ENCODE measurements around the gene DNAH9.

Gene DNAH9

DNA sequence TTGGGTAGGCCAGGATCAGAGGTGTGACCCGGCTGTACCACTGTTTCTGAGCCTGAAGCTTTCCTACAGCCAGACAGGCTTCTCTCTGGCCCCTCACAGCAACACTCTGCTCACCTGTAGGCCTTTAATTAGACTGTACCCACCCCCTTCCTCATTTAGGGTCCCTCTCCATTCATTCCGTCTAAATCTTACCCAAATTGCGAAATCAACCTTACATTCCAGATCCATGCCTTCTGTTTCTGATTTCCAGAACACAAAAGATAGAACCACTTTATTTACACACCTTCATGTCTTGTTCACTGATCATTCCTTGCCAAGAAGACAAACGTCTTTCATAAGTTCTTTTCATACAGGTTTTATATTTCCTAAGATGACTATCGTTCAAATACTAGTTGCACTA lies 238.2 kb downstream of the DNAH9 start:
- Histone ChIP-seq H3K9ac (no peak overlapping the region), H3K79me2 (ENCODE audit: insufficient read depth, low read depth) (no peaks in the 10 kb centered on the region), H3K27ac (no peak overlapping the region), H3K4me3 (IDR thresholded peaks at IDR 0.05; ENCODE audit: insufficient read depth, low read depth, low read length) (no peak overlapping the region), H3K4me1 (ENCODE audit: low read depth, poor library complexity, severe bottlenecking) (no peaks in the 10 kb centered on the region), H3K4me2 (no peak overlapping the region), H4K20me1 (ENCODE audit: insufficient read depth) (no peaks in the 10 kb centered on the region), H2AFZ (ENCODE audit: low read depth) (no peak overlapping the region), H3K36me3 (ENCODE audit: insufficient read depth) (no peaks in the 10 kb centered on the region), H3K27me3 (ENCODE audit: insufficient read depth, low read depth) (no peaks in the 10 kb centered on the region)
- TF ChIP-seq, protein P1, sequence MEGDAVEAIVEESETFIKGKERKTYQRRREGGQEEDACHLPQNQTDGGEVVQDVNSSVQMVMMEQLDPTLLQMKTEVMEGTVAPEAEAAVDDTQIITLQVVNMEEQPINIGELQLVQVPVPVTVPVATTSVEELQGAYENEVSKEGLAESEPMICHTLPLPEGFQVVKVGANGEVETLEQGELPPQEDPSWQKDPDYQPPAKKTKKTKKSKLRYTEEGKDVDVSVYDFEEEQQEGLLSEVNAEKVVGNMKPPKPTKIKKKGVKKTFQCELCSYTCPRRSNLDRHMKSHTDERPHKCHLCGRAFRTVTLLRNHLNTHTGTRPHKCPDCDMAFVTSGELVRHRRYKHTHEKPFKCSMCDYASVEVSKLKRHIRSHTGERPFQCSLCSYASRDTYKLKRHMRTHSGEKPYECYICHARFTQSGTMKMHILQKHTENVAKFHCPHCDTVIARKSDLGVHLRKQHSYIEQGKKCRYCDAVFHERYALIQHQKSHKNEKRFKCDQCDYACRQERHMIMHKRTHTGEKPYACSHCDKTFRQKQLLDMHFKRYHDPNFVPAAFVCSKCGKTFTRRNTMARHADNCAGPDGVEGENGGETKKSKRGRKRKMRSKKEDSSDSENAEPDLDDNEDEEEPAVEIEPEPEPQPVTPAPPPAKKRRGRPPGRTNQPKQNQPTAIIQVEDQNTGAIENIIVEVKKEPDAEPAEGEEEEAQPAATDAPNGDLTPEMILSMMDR (conservative IDR thresholded peaks at IDR 0.05; ENCODE audit: low read depth, low read length): no peak

DNA sequence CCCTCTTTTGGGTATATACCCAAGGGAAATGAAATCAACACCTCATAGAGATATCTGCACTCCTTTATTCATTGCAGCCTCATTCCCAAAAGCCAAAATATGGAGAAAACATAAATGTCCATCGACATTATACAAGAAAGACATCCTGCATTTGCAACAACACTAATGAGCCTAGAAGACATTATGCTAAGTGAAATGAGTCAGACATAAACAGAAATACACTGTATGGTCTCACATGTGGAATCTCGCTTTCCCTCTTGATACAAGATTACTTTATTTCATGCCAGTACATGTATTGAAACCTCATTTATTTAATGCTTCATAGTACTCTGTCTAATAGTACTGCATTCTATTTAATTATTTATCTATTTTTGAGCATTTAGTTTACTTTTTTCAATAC lies 241.8 kb downstream of the DNAH9 start:
- no peak overlapping the region for H3K4me3 ChIP-seq (IDR thresholded peaks at IDR 0.05; ENCODE audit: insufficient read depth, low read depth, low read length)
- no peak overlapping the region for H3K4me2 ChIP-seq
- H4K20me1 ChIP-seq (ENCODE audit: insufficient read depth): no peaks in the 10 kb centered on the region
- no peaks in the 10 kb centered on the region for H3K36me3 ChIP-seq (ENCODE audit: insufficient read depth)
- H3K4me1 ChIP-seq (ENCODE audit: low read depth, poor library complexity, severe bottlenecking): no peaks in the 10 kb centered on the region
- no peak overlapping the region for H2AFZ ChIP-seq (ENCODE audit: low read depth)
- H3K9ac ChIP-seq: no peak overlapping the region
- TF ChIP-seq, protein P1 (conservative IDR thresholded peaks at IDR 0.05; ENCODE audit: low read depth, low read length): no peak
- H3K27me3 ChIP-seq (ENCODE audit: insufficient read depth, low read depth): no peaks in the 10 kb centered on the region
- no peak overlapping the region for H3K27ac ChIP-seq
- H3K79me2 ChIP-seq (ENCODE audit: insufficient read depth, low read depth): no peaks in the 10 kb centered on the region

DNA sequence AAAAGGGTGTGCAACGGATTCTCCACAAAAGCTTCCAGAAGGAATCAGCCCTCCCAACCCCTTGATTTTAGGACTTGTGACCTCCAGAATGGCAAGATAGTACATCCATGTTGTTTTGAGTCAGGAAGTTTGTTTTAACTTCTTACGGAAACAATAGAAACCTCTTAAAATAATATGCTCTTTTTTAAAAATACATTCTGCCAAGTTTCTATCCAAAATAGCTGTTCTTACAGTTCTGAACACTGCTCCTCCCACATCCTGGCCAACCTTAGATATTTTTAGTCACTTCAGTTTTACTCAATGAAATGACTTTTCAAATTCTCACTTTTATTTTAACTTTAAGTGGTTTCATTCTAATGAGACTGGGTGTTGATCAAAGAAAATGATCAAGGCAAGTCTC lies 242.6 kb downstream of the DNAH9 start:
- Histone ChIP-seq H3K4me1 (ENCODE audit: low read depth, poor library complexity, severe bottlenecking) (no peaks in the 10 kb centered on the region), H3K36me3 (ENCODE audit: insufficient read depth) (no peaks in the 10 kb centered on the region), H3K9ac (no peak overlapping the region), H3K79me2 (ENCODE audit: insufficient read depth, low read depth) (no peaks in the 10 kb centered on the region), H3K4me3 (IDR thresholded peaks at IDR 0.05; ENCODE audit: insufficient read depth, low read depth, low read length) (no peak overlapping the region), H4K20me1 (ENCODE audit: insufficient read depth) (no peaks in the 10 kb centered on the region), H3K27me3 (ENCODE audit: insufficient read depth, low read depth) (no peaks in the 10 kb centered on the region), H3K27ac (no peak overlapping the region), H3K4me2 (no peak overlapping the region), H2AFZ (ENCODE audit: low read depth) (no peak overlapping the region)
- TF ChIP-seq, protein P1 (conservative IDR thresholded peaks at IDR 0.05; ENCODE audit: low read depth, low read length): no peak

GRCh38 chr17:11848330-11848729 lies 250.1 kb downstream of the DNAH9 start:
- Histone ChIP-seq H3K27ac (no peak overlapping the region), H2AFZ (ENCODE audit: low read depth) (no peak overlapping the region)

More at GRCh38 chr17:11848330-11848729, 250.1 kb downstream of the DNAH9 start:
- TF ChIP-seq, protein P1 (conservative IDR thresholded peaks at IDR 0.05; ENCODE audit: low read depth, low read length): no peak
- Histone ChIP-seq H3K79me2 (ENCODE audit: insufficient read depth, low read depth) (no peaks in the 10 kb centered on the region), H3K9ac (no peak overlapping the region), H3K27me3 (ENCODE audit: insufficient read depth, low read depth) (no peaks in the 10 kb centered on the region), H4K20me1 (ENCODE audit: insufficient read depth) (no peaks in the 10 kb centered on the region), H3K36me3 (ENCODE audit: insufficient read depth) (no peaks in the 10 kb centered on the region), H3K4me1 (ENCODE audit: low read depth, poor library complexity, severe bottlenecking) (no peaks in the 10 kb centered on the region), H3K4me2 (no peak overlapping the region), H3K4me3 (IDR thresholded peaks at IDR 0.05; ENCODE audit: insufficient read depth, low read depth, low read length) (no peak overlapping the region)

Measured in KMS-11 (cell line).